ENCODE data around the gene ERBB2. TPM values are rescaled to one million over a fixed set of nuclear protein-coding genes. Genes with fewer than 3 reads are reported as not detected.
A peak's percentile ranks its signal among the peaks of the same experiment; 100 is the strongest.

ERBB2 gene
- total and polyA plus RNA-seq, 2 of the 13 experiments (the other 11 are each of a cell fraction or from before 2014, with no cell fraction given) = 57.7 to 64.1 TPM

DNA sequence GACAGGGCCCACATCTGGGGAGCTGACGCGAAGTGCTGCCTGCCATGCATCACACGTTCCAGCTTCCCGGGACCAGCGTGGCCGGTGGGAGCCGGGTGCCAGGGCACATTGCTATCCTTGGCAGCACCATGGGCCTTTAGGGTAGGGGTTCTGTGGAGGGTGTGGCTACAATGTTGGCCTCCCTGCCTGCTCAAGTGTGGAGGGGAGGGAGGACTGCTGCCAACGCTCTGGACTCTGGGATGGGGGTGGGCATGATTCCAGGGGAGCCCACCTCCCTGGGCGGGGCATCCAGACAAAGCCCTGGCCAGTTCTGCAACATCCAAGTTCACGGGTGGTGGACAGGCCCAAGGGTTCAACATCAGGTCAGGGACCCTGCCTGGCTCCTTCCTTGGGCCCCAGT is 51.8 kb downstream of the ERBB2 start:
- H3K27me3 ChIP-seq (ENCODE audit: control insufficient read depth in 1 of 2, insufficient read depth in 2 of 2, low read length in 2 of 2) = peaks cover 2 to 18% of the 10 kb centered on the region in 2 experiments; a peak in 4 of 5 replicates
- BruUV-seq (replicated peaks) = no TSS peak
- H3K9me3 ChIP-seq (ENCODE audit: low read length) = no peaks in the 10 kb centered on the region
- no peaks in the 10 kb centered on the region; the same call in 1 of the 2 replicates for H4K20me1 ChIP-seq (ENCODE audit: insufficient read depth, low read length)
- H3K9ac ChIP-seq (ENCODE audit: insufficient read depth, low read depth, low read length) = no peak overlapping the region; the same call in 1 of the 2 replicates
- ChIA-PET CTCF (ENCODE audit: low intra/inter-chr PET ratio, low total read pairs) (no interaction called here), POLR2A (interaction anchor here (1.0 to 5.3 kb wide), 8 partner anchors 12 to 114 kb away, joined by 3 to 79 read pairs (median 16); partner anchors contain the start of gene STARD3)
- WGBS (ENCODE audit: low lambda C conversion rate) = 36% methylated on average over 7 of the region's 10 CpGs
- H3K36me3 ChIP-seq (replicated peaks in 1 of 2; ENCODE audit: control insufficient read depth in 1 of 2, insufficient read depth in 2 of 2, low read length in 2 of 2) = peaks cover 1 to 6% of the 10 kb centered on the region in 2 experiments; a peak in 2 of 5 replicates
- FAIRE-seq (no peak), DNase-seq (ENCODE audit: low spot score) (no peak), ATAC-seq (no peak)
- no peak overlapping the region for H2AFZ ChIP-seq (ENCODE audit: low read length)
- H3K27ac ChIP-seq (ENCODE audit: extremely low read length, insufficient read depth, low read length) = no peak overlapping the region
- H3K4me3 ChIP-seq (replicated peaks in 1 of 3; ENCODE audit: insufficient read depth in 1 of 3, low read depth in 2 of 3, low read length in 3 of 3) = peak overlapping the region in 1 of 3 experiments; percentile 4; a peak in 1 of 6 replicates
- peaks cover 79% of the 10 kb centered on the region for H3K4me1 ChIP-seq (ENCODE audit: insufficient read depth, low read length)
- H3K4me2 ChIP-seq (ENCODE audit: low read depth, low read length) = peak overlapping the region; percentile 8; the same call in 1 of the 2 replicates
- in situ Hi-C loops (cut with HindIII; ENCODE audit: extremely low pct_ligation_motif_present, low pct_unique_long_range_greater_than_20kb) (loop anchor here (5.0 kb wide), 2 partner anchors 79 to 129 kb away; no protein-coding TSS in a partner anchor), intact Hi-C loops (cut with micrococcal nuclease; ENCODE audit: unreplicated experiment) (loop anchor here (5.0 kb wide), 1 partner anchor 79 kb away; no protein-coding TSS in a partner anchor)
- no peaks in the 10 kb centered on the region for H3K79me2 ChIP-seq (ENCODE audit: insufficient read depth, low read length)
- TF ChIP-seq NR2F1 (CRISPR knock-in tag; IDR thresholded peaks at IDR 0.05) = no peak
- no peak for TF ChIP-seq XBP1 (CRISPR knock-in tag; IDR thresholded peaks at IDR 0.05)
- no peak for TF ChIP-seq ZNF468 (CRISPR knock-in tag; IDR thresholded peaks at IDR 0.05)
- TF ChIP-seq, protein P1, sequence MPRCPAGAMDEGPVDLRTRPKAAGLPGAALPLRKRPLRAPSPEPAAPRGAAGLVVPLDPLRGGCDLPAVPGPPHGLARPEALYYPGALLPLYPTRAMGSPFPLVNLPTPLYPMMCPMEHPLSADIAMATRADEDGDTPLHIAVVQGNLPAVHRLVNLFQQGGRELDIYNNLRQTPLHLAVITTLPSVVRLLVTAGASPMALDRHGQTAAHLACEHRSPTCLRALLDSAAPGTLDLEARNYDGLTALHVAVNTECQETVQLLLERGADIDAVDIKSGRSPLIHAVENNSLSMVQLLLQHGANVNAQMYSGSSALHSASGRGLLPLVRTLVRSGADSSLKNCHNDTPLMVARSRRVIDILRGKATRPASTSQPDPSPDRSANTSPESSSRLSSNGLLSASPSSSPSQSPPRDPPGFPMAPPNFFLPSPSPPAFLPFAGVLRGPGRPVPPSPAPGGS (CRISPR knock-in tag; IDR thresholded peaks at IDR 0.05) = no peak
- TF ChIP-seq RXRA (CRISPR knock-in tag; IDR thresholded peaks at IDR 0.05) = peak; percentile 81
- 0 out of 2 replicates have a peak, but pooled peaks have one; percentile 9 for TF ChIP-seq ZSCAN21 (CRISPR knock-in tag; IDR thresholded peaks at IDR 0.05; ENCODE audit: borderline replicate concordance)
- TF ChIP-seq, protein P2, sequence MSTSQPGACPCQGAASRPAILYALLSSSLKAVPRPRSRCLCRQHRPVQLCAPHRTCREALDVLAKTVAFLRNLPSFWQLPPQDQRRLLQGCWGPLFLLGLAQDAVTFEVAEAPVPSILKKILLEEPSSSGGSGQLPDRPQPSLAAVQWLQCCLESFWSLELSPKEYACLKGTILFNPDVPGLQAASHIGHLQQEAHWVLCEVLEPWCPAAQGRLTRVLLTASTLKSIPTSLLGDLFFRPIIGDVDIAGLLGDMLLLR (CRISPR knock-in tag; IDR thresholded peaks at IDR 0.05) = 0 out of 2 replicates have a peak, but pooled peaks have one; percentile 12
- TF ChIP-seq ZBTB7A (CRISPR knock-in tag; IDR thresholded peaks at IDR 0.05) = 0 out of 2 replicates have a peak, but pooled peaks have one; percentile 36
- TF ChIP-seq, protein P3, sequence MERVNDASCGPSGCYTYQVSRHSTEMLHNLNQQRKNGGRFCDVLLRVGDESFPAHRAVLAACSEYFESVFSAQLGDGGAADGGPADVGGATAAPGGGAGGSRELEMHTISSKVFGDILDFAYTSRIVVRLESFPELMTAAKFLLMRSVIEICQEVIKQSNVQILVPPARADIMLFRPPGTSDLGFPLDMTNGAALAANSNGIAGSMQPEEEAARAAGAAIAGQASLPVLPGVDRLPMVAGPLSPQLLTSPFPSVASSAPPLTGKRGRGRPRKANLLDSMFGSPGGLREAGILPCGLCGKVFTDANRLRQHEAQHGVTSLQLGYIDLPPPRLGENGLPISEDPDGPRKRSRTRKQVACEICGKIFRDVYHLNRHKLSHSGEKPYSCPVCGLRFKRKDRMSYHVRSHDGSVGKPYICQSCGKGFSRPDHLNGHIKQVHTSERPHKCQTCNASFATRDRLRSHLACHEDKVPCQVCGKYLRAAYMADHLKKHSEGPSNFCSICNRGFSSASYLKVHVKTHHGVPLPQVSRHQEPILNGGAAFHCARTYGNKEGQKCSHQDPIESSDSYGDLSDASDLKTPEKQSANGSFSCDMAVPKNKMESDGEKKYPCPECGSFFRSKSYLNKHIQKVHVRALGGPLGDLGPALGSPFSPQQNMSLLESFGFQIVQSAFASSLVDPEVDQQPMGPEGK (CRISPR knock-in tag; IDR thresholded peaks at IDR 0.05) = peak; percentile 34; the same call in 1 of the 2 replicates
- no peak for TF ChIP-seq CHD2 (IDR thresholded peaks at IDR 0.05; ENCODE audit: low read depth, low read length)
- no peak for TF ChIP-seq PCBP2 (optimal IDR thresholded peaks at IDR 0.05; ENCODE audit: low read depth, low read length, poor library complexity, severe bottlenecking)
- 0 out of 2 replicates have a peak, but pooled peaks have one; percentile 63 for TF ChIP-seq HNRNPL (IDR thresholded peaks at IDR 0.05; ENCODE audit: low read depth, low read length)
- TF ChIP-seq ZBTB26 (CRISPR knock-in tag; IDR thresholded peaks at IDR 0.05; ENCODE audit: borderline replicate concordance) = no peak
- TF ChIP-seq, protein P4, sequence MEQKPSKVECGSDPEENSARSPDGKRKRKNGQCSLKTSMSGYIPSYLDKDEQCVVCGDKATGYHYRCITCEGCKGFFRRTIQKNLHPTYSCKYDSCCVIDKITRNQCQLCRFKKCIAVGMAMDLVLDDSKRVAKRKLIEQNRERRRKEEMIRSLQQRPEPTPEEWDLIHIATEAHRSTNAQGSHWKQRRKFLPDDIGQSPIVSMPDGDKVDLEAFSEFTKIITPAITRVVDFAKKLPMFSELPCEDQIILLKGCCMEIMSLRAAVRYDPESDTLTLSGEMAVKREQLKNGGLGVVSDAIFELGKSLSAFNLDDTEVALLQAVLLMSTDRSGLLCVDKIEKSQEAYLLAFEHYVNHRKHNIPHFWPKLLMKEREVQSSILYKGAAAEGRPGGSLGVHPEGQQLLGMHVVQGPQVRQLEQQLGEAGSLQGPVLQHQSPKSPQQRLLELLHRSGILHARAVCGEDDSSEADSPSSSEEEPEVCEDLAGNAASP (CRISPR knock-in tag; IDR thresholded peaks at IDR 0.05; ENCODE audit: borderline replicate concordance) = peak; percentile 56; the same call in 1 of the 2 replicates
- TF ChIP-seq ZNF816 (CRISPR knock-in tag; IDR thresholded peaks at IDR 0.05; ENCODE audit: borderline replicate concordance) = no peak
- TF ChIP-seq ZNF557 (CRISPR knock-in tag; IDR thresholded peaks at IDR 0.05) = no peak
- peak; percentile 76 for TF ChIP-seq ZNF263 (CRISPR knock-in tag; IDR thresholded peaks at IDR 0.05)
- TF ChIP-seq SMYD3 (CRISPR knock-in tag; IDR thresholded peaks at IDR 0.05) = no peak
